Glutamatergic neuron (in vitro differentiated cells): ENCODE data around the gene EPB42. TPM values are rescaled to one million over a fixed set of nuclear protein-coding genes. Genes with fewer than 3 reads are reported as not detected.

Experiments used
- DNase-seq: peaks from one replicate; pipeline ENCODE4 v3.0.0; 2022
- H3K27ac Mint-ChIP-seq: one replicate; pipeline ENCODE4 v1.8.0; 2020; ENCODE audit warnings: mild to moderate bottlenecking, mixed read lengths, inconsistent platforms; ENCODE audit not compliant: unreplicated experiment
- H3K27me3 Mint-ChIP-seq: one replicate; pipeline ENCODE4 v1.8.0; 2020; ENCODE audit warnings: mild to moderate bottlenecking, moderate library complexity, mixed read lengths, inconsistent platforms; ENCODE audit not compliant: unreplicated experiment
- H3K36me3 Mint-ChIP-seq: one replicate; pipeline ENCODE4 v1.8.0; 2020; ENCODE audit warnings: mild to moderate bottlenecking, mixed read lengths, inconsistent platforms; ENCODE audit not compliant: unreplicated experiment
- H3K4me1 Mint-ChIP-seq: one replicate; pipeline ENCODE4 v1.8.0; 2020; ENCODE audit warnings: mild to moderate bottlenecking, low read depth, mixed read lengths, inconsistent platforms; ENCODE audit not compliant: unreplicated experiment
- H3K4me3 Mint-ChIP-seq: one replicate; pipeline ENCODE4 v1.8.0; 2020; ENCODE audit warnings: mild to moderate bottlenecking, mixed read lengths, inconsistent platforms; ENCODE audit not compliant: unreplicated experiment
- H3K9me3 Mint-ChIP-seq: one replicate; pipeline ENCODE4 v1.8.0; 2020; ENCODE audit warnings: mild to moderate bottlenecking, moderate library complexity, mixed read lengths, inconsistent platforms; ENCODE audit not compliant: unreplicated experiment
- total RNA-seq: library from RNA; stranded (reverse); fragmentation: NEBNext Ultra II Directional; extraction: Animal tissue kit (Norgen Biotek cat#: 25700); gene quantifications from one replicate; pipeline ENCODE4 v1.2.1, GENCODE V29; 2021; ENCODE audit not compliant: unreplicated experiment
- TF ChIP-seq, protein P1 (sequence below): fragments of 200-600 bp; sonication (generic); IDR thresholded peaks from one replicate; pipeline ENCODE4 v1.5.0; 2021; ENCODE audit not compliant: partially characterized antibody, unreplicated experiment

EPB42 gene
- total RNA-seq, 1 donor from 2014 or later, result not detected

DNA sequence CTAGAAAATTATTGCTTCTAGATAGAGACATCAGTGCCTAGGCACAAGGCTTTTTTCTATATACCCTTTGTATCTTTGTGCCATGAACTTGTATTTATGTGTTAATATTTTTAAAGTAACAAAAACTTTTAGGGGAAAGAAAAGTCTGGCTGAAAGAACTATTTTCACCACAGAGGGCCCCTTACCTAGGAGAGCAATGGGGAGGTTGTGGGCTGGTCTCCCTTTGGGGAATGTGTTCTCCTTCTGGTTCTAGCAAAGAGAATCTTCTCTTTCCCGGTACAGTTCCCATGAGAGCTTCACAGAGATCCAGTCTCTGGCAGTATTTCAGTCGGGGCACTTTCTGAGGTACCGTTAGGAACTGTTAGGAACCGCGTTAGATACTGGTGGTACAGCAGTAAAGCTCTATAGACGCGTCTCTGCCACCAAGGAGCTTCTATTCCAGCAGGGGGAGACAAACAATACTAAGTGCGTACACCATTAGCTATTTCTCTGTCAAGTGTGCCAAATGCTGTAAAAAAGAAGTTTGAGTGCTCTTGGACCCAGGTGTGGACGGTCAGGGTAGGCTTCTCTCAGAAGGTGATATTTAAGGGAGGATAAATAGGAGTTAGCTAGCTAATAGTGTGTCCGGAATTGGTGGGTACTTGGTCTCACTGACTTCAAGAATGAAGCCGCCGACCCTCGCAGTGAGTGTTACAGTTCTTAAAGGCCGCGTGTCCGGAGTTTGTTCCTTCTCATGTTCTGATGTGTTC, 4.6 kb upstream of the EPB42 start:
- no peak for DNase-seq
- no peaks in the 10 kb centered on the region for H3K9me3 Mint-ChIP-seq
- no peaks in the 10 kb centered on the region for H3K4me1 Mint-ChIP-seq
- peaks cover 5% of the 10 kb centered on the region for H3K27me3 Mint-ChIP-seq
- TF ChIP-seq, protein P1, sequence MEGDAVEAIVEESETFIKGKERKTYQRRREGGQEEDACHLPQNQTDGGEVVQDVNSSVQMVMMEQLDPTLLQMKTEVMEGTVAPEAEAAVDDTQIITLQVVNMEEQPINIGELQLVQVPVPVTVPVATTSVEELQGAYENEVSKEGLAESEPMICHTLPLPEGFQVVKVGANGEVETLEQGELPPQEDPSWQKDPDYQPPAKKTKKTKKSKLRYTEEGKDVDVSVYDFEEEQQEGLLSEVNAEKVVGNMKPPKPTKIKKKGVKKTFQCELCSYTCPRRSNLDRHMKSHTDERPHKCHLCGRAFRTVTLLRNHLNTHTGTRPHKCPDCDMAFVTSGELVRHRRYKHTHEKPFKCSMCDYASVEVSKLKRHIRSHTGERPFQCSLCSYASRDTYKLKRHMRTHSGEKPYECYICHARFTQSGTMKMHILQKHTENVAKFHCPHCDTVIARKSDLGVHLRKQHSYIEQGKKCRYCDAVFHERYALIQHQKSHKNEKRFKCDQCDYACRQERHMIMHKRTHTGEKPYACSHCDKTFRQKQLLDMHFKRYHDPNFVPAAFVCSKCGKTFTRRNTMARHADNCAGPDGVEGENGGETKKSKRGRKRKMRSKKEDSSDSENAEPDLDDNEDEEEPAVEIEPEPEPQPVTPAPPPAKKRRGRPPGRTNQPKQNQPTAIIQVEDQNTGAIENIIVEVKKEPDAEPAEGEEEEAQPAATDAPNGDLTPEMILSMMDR, result peak; percentile 51
- H3K36me3 Mint-ChIP-seq, result peaks cover 4% of the 10 kb centered on the region
- no peak overlapping the region for H3K27ac Mint-ChIP-seq
- no peak overlapping the region for H3K4me3 Mint-ChIP-seq

DNA sequence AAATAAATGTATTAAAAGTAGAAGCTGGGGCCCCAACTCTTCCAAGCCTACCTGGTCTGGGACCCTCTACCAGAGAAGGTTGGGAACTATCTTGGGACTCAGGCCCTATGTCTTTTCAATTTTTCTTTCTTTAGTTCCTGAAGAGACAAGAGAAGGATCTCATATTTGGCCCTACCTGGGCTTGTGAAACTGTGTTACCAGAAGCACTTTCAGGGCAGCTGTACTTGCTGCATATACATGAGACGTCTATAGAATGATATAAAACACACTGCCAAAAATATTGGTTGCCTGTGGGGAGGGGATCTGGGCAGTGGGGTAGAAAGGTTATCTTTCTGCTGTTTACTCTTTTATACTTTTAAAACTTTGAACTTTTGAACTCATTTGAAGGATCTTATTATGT, 604 bp upstream of the EPB42 start:
- no peak for DNase-seq
- Mint-ChIP-seq H3K9me3 (no peaks in the 10 kb centered on the region), H3K27me3 (peaks cover 1% of the 10 kb centered on the region), H3K4me3 (no peak overlapping the region), H3K27ac (no peak overlapping the region), H3K4me1 (no peaks in the 10 kb centered on the region), H3K36me3 (peaks cover 4% of the 10 kb centered on the region)
- TF ChIP-seq, protein P1, result no peak

DNA sequence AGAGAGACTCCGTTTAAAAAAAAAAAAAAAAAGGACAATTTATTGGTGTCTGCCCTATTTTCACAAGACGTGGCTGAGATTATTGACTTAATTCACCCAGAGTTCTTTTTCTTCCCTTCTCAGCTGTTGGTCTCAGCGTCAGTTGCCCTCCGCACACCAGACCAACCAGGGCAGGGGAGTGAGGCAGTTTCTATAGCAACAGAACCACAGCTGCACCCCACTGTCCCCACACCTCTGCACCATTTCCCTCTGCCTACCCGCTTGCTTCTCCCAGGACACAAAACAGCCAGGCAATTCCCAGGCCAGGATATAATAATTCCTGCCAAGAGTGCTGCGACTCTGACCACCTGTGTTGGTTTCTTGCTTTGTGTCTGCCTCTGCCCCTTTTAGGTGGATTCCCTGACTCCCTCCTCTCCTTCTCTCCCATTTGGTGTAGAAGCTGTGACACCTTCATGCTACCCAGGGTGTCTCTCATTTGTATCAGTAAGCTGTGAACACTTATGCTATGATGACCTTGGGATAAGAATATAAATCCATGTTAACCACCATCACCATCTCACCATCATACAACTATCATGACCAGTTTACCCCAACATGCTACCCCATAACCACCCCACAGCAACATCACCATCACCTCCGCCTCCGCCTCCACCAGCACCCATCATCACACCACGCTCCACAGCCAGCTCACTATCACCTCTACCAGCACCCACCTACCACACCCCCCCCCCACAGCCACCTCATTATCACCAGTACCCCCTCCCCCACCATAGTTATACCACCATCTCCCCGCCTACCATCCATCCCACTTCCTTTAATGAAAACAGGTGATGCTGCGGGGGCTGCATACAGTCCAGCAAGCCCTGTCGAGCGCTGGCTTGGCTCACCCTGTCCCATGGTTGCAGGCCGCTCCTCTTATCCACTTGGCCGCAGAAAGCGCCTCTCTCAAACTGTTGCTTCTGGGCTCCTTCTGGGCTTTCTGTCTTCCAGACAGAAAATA, 589 bp downstream of the EPB42 start:
- Mint-ChIP-seq H3K4me3 (no peak overlapping the region), H3K27ac (no peak overlapping the region), H3K9me3 (no peaks in the 10 kb centered on the region), H3K4me1 (no peaks in the 10 kb centered on the region), H3K36me3 (no peaks in the 10 kb centered on the region), H3K27me3 (peaks cover 1% of the 10 kb centered on the region)
- DNase-seq, result no peak
- TF ChIP-seq, protein P1, result no peak

DNA sequence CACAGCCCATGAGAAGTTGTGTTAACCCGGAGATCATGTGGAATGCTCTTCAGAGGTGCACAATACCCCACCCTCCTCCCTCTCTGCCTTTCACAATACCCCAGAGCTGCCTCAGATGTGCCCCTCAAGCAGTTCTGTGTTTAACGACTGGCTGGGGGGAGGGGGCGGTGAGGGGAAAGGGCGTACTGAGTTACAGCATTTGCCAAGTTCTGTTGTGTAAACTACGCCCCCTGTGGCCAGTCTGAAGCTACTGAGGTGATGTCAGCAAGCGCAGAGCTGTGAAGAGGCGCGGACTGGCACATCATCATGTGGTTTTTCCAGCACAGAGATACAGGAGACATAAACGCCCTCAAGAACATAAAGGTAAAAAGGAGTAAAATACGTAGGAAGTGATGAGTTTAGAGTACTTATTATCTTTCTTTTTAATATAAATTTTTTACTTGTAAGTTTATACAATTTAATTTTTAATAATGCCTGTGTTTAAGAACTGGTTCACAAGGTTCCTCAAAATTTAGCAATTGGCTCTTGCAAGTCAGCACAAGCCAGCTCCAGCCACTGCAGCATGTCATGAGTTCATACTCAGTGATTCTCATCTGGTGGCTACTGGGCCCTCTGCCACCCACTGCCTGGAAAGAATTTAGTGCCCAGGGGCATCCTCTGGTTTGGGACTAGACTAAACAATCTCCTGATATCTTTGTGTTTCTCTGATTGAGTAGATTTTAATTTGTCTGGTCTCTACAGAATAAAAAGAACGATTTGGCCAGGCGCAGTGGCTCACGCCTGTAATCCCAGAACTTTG, 1.7 kb downstream of the EPB42 start:
- no peak overlapping the region for H3K4me3 Mint-ChIP-seq
- no peaks in the 10 kb centered on the region for H3K9me3 Mint-ChIP-seq
- no peaks in the 10 kb centered on the region for H3K36me3 Mint-ChIP-seq
- H3K27ac Mint-ChIP-seq, result no peak overlapping the region
- DNase-seq, result peak; percentile 54
- peaks cover 1% of the 10 kb centered on the region for H3K27me3 Mint-ChIP-seq
- TF ChIP-seq, protein P1, result peak; percentile 48
- H3K4me1 Mint-ChIP-seq, result no peaks in the 10 kb centered on the region
